OCI-LY7 (cell line): ENCODE data around the gene TMEM184B. TPM values are rescaled to one million over a fixed set of nuclear protein-coding genes. Genes with fewer than 3 reads are reported as not detected.
A peak's percentile ranks its signal among the peaks of the same experiment; 100 is the strongest.

Experiments used
- BruUV-seq: library from RNA; stranded (reverse); fragments of 400-500 nt; replicated peaks from 2 replicates; lab custom pipeline; 2021; lab: Mats Ljungman, UMichigan
- CTCF ChIA-PET: fragments of 300-600 bp; sonication (Branson Sonifier 250); formaldehyde crosslinking; loops from one replicate; lab custom pipeline; 2022; ENCODE audit warnings: antibody characterized with exemption; ENCODE audit not compliant: unreplicated experiment; lab: Charles Lee
- POLR2A ChIA-PET: fragments of 300-600 bp; sonication (Branson Sonifier 250); formaldehyde crosslinking; loops from one replicate; lab custom pipeline; 2022; ENCODE audit warnings: antibody characterized with exemption; lab: Charles Lee
- DNase-seq: peaks from one replicate; pipeline ENCODE4 v3.0.0-alpha.2; 2015; ENCODE audit warnings: low spot score
- H2AFZ ChIP-seq: fragments of 200-600 bp; sonication (generic), shearing (Covaris generic); 2 replicates; pipeline ENCODE4 v1.6.1; 2014; ENCODE audit warnings: mild to moderate bottlenecking, antibody characterized with exemption, low read length, moderate library complexity
- H3K27ac ChIP-seq: fragments of 200-600 bp; sonication (generic); 2 replicates; pipeline ENCODE4 v1.5.1; 2014; ENCODE audit warnings: mixed run types, low read depth, mild to moderate bottlenecking, moderate library complexity, low read length, inconsistent platforms; ENCODE audit not compliant: poor library complexity, severe bottlenecking
- H3K36me3 ChIP-seq: fragments of 200-600 bp; sonication (generic); 2 replicates; pipeline ENCODE4 v1.6.1; 2014; ENCODE audit warnings: mild to moderate bottlenecking, antibody characterized with exemption, low read length, moderate library complexity, mixed read lengths; ENCODE audit not compliant: insufficient read depth
- H3K4me1 ChIP-seq: fragments of 200-600 bp; sonication (generic); 2 replicates; pipeline ENCODE4 v1.5.1; 2014; ENCODE audit warnings: mild to moderate bottlenecking, low read length; ENCODE audit not compliant: insufficient read depth, poor library complexity, severe bottlenecking
- H3K4me2 ChIP-seq: fragments of 200-600 bp; sonication (generic); 2 replicates; pipeline ENCODE4 v1.6.1; 2014; ENCODE audit warnings: mild to moderate bottlenecking, low read length
- H3K4me3 ChIP-seq: fragments of 200-600 bp; sonication (generic); 2 replicates; pipeline ENCODE4 v1.5.1; 2014; ENCODE audit warnings: mild to moderate bottlenecking, low read depth, low read length; ENCODE audit not compliant: poor library complexity, severe bottlenecking
- H3K79me2 ChIP-seq: fragments of 200-600 bp; sonication (generic); 2 replicates; pipeline ENCODE4 v1.6.1; 2016; ENCODE audit warnings: low read depth, mild to moderate bottlenecking, low read length, moderate library complexity, mixed read lengths; ENCODE audit not compliant: insufficient read depth
- H3K9me2 ChIP-seq: fragments of 200-600 bp; sonication (generic); 2 replicates; pipeline ENCODE4 v1.6.1; 2016; ENCODE audit warnings: mild to moderate bottlenecking, low read length, mixed read lengths; ENCODE audit not compliant: insufficient read depth
- H3K9me3 ChIP-seq: fragments of 200-600 bp; sonication (generic); 2 replicates; pipeline ENCODE4 v1.6.1; 2014; ENCODE audit warnings: mild to moderate bottlenecking, mixed run types, low read length, mixed read lengths
- H4K20me1 ChIP-seq: fragments of 200-600 bp; sonication (generic); 2 replicates; pipeline ENCODE4 v1.6.1; 2014; ENCODE audit warnings: mild to moderate bottlenecking, antibody characterized with exemption, low read length, moderate library complexity, mixed read lengths; ENCODE audit not compliant: insufficient read depth
- CTCF ChIP-seq: fragments of 200-600 bp; sonication (generic); conservative IDR thresholded peaks from 2 replicates; pipeline ENCODE4 v1.5.1; 2014; ENCODE audit warnings: mild to moderate bottlenecking, antibody characterized with exemption, low read length, moderate library complexity, mixed read lengths
- EZH2phosphoT487 ChIP-seq: fragments of 200-600 bp; sonication (generic); IDR thresholded peaks from 2 replicates; pipeline ENCODE4 v1.6.1; 2018; ENCODE audit warnings: low read depth, borderline replicate concordance, mild to moderate bottlenecking, mixed run types, antibody characterized with exemption, low read length, moderate library complexity, mixed read lengths
- intact Hi-C: fragments of 100-400 bp; cut with micrococcal nuclease; formaldehyde crosslinking; loops from one replicate; pipeline ENCODE4 v1.10.0; 2022; ENCODE audit not compliant: unreplicated experiment
- total RNA-seq, 2 experiments: library from RNA; depleted of rRNA in 1 of 2; stranded (reverse); fragments of >200 nt in 1 of 2; shearing (Covaris generic) in 1 of 2; gene quantifications; 2 replicates each; pipeline ENCODE4 v1.2.3, GENCODE V29; 2014 to 2022

TMEM184B gene
- total RNA-seq, 2 experiments from 2014 or later, result 19.1 to 50.2 TPM

- Histone ChIP-seq H3K79me2 (peaks cover 28% of the 10 kb centered on the region), H3K9me2 (no peaks in the 10 kb centered on the region), H3K27ac (no peak overlapping the region), H3K4me3 (no peak overlapping the region), H3K36me3 (peaks cover 2% of the 10 kb centered on the region; the same call in 1 of the 2 replicates), H3K4me2 (no peak overlapping the region), H4K20me1 (peaks cover 11% of the 10 kb centered on the region; the same call in 1 of the 2 replicates), H3K4me1 (peaks cover 27% of the 10 kb centered on the region), H2AFZ (peak overlapping the region; percentile 61; the same call in 1 of the 2 replicates), H3K9me3 (no peaks in the 10 kb centered on the region)
- CTCF ChIA-PET, result no interaction called here
- no peak for DNase-seq
- no TSS peak for BruUV-seq
- TF ChIP-seq CTCF, result no peak
- no peak for TF ChIP-seq EZH2phosphoT487
- intact Hi-C loops, result loop anchor here (5.0 kb wide), 3 partner anchors 57 to 117 kb away; partner anchors contain the start of gene MAFF
- POLR2A ChIA-PET, result no interaction called here
Measured at GRCh38 chr22:38318792-38319773, 46.3 kb upstream of the TMEM184B start.

DNA sequence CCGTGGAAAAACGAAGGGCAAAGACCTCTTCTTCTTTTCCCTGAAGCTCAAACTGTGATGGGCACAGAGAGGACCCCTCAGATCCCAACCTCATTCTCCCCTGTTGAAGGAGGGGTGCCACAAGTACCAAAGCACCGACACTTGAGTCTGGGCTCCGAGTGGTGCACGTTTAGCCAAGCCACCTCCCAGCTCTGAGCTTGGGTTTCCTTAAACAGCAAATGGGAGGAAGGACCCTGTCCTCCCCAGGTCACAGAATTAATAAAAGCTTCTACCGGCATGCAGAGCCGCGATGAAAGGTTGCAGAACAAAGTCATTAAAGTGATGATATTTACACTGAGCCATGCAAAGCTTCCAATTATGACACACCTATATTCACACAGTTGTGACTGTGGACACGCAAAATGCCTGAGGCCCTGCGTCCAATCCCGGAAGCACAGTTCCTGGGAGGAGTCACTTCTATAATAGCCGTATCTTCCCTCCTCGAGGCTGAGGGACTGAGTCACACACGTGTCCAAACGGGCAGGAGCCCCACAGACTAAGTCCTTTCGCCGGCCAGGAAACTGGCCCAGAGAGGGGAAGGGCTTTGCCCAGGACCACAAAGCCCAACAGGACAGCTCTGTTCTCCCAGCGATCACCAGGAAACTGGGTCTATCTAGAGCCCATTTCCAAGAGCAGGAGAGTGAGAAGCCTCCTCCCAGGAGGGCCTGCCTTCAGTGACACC is 45.3 kb upstream of the TMEM184B start:
- peaks cover 37% of the 10 kb centered on the region for H3K4me1 ChIP-seq
- CTCF ChIA-PET, result no interaction called here
- H2AFZ ChIP-seq, result peak overlapping the region; percentile 61; the same call in 1 of the 2 replicates
- no peaks in the 10 kb centered on the region for H3K9me2 ChIP-seq
- H3K4me2 ChIP-seq, result peak overlapping the region; percentile 80
- no TSS peak for BruUV-seq
- TF ChIP-seq CTCF (no peak), EZH2phosphoT487 (no peak)
- peaks cover 18% of the 10 kb centered on the region; the same call in 1 of the 2 replicates for H4K20me1 ChIP-seq
- peak overlapping the region; percentile 34 for H3K27ac ChIP-seq
- intact Hi-C loops, result loop anchor here (5.0 kb wide), 3 partner anchors 56 to 116 kb away; partner anchors contain the start of gene MAFF
- H3K9me3 ChIP-seq, result no peaks in the 10 kb centered on the region
- H3K36me3 ChIP-seq, result peaks cover 11% of the 10 kb centered on the region; the same call in 1 of the 2 replicates
- no peak for DNase-seq
- peaks cover 38% of the 10 kb centered on the region for H3K79me2 ChIP-seq
- POLR2A ChIA-PET, result no interaction called here
- peak overlapping the region; percentile 72 for H3K4me3 ChIP-seq
